COR-L47 (cell line): Measurements from ENCODE around the gene OXSR1.
"Not testable (repeated sequence)": the region's sequence is repeated elsewhere in the genome, so short reads cannot be mapped to it uniquely, and the experiment has no call there.

Experiments used
- DNase-seq: peaks from one replicate; lab custom pipeline; 2025; lab: John Stamatoyannopoulos, UW

Gene OXSR1

GRCh38 chr3:38167591-38167990, 2.3 kb downstream of the OXSR1 start:
- DNase-seq, result no peak

- DNase-seq, result no peak
These were observed 3.1 kb downstream of the OXSR1 start for GRCh38 chr3:38168151-38169026.

- DNase-seq, result no peak
These were observed 3.6 kb downstream of the OXSR1 start for GRCh38 chr3:38169027-38169317.

- DNase-seq, result no peak
These were observed 5.4 kb downstream of the OXSR1 start for GRCh38 chr3:38170722-38171121.

- no peak for DNase-seq
These were observed 6.3 kb downstream of the OXSR1 start for GRCh38 chr3:38171622-38172021.

GRCh38 chr3:38173834-38174418, 8.6 kb downstream of the OXSR1 start:
- no peak for DNase-seq

- no peak for DNase-seq
These were observed 11.8 kb downstream of the OXSR1 start for GRCh38 chr3:38177181-38177580.

GRCh38 chr3:38186781-38187180, 21.4 kb downstream of the OXSR1 start:
- no peak for DNase-seq

- no peak for DNase-seq
These were observed 25.1 kb downstream of the OXSR1 start for GRCh38 chr3:38190481-38190881.

GRCh38 chr3:38202931-38203330, 37.6 kb downstream of the OXSR1 start:
- not testable (repeated sequence) for DNase-seq

GRCh38 chr3:38203690-38204089, 38.4 kb downstream of the OXSR1 start:
- no peak for DNase-seq

- no peak for DNase-seq
These were observed 39.5 kb downstream of the OXSR1 start for GRCh38 chr3:38204599-38205471.

GRCh38 chr3:38205472-38205805, 40.1 kb downstream of the OXSR1 start:
- DNase-seq, result no peak

GRCh38 chr3:38207254-38208003, 42.1 kb downstream of the OXSR1 start:
- no peak for DNase-seq

- no peak for DNase-seq
These were observed 44.9 kb downstream of the OXSR1 start for GRCh38 chr3:38210141-38210757.

GRCh38 chr3:38212141-38212540, 46.8 kb downstream of the OXSR1 start:
- DNase-seq, result no peak

- no peak for DNase-seq
These were observed 49.2 kb downstream of the OXSR1 start for GRCh38 chr3:38214560-38214959.

- DNase-seq, result no peak
These were observed 54.4 kb downstream of the OXSR1 start for GRCh38 chr3:38219609-38220197.

GRCh38 chr3:38221005-38221404, 55.7 kb downstream of the OXSR1 start:
- no peak for DNase-seq

GRCh38 chr3:38222032-38222634, 56.8 kb downstream of the OXSR1 start:
- no peak for DNase-seq

GRCh38 chr3:38224357-38224756, 59.0 kb downstream of the OXSR1 start:
- DNase-seq, result no peak
